Measurements from ENCODE around the gene PHF10.

Gene PHF10

DNA sequence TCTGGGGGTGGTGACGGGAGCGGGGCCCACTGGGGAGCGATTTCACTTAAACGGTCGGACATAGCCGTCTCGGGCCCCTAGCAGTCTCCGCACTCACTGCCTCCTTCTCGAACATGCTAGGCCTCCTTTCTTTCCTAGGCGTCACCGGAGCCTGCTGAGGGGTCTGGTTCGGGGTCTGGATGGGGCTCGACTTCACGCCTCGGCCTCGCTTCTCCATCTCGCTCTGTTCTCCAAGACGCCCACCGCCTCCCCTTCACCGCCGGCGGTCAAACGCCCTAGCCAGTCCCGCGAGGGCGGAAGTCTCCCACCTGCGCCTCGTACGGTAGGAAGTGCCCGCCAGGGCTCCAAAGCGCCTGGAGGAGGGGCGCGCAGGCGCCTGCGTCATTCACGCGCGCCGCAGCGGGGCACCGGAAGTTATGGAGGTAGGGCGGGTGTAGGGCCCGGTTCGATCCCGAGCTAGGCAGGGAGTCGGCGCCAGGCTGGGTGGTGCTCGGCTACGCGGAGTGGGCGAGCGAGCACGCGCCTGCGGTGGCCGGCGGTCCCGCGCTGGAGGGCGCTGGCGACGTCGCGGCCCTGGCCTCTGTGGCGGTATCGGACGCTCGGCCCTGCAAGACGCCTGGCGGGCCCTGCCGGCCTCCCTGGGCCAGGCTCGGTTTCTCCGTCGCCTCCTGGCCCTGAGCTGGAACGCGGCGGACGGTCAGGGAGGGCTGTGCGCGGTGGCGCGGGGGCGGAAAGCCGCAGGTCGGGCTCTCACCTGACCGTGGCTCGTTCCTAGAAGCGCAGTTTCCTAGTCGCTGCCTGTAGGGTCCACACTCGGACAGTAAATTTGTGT is 27.2 kb upstream of the PHF10 start, which contains the start of the genes DYNLT2 and ERMARD (continued):
- TF ChIP-seq, protein P1, sequence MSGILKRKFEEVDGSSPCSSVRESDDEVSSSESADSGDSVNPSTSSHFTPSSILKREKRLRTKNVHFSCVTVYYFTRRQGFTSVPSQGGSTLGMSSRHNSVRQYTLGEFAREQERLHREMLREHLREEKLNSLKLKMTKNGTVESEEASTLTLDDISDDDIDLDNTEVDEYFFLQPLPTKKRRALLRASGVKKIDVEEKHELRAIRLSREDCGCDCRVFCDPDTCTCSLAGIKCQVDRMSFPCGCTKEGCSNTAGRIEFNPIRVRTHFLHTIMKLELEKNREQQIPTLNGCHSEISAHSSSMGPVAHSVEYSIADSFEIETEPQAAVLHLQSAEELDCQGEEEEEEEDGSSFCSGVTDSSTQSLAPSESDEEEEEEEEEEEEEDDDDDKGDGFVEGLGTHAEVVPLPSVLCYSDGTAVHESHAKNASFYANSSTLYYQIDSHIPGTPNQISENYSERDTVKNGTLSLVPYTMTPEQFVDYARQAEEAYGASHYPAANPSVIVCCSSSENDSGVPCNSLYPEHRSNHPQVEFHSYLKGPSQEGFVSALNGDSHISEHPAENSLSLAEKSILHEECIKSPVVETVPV (CRISPR knock-in tag; IDR thresholded peaks at IDR 0.05): no peak
- TF ChIP-seq CSDC2 (CRISPR knock-in tag; IDR thresholded peaks at IDR 0.05): 0 out of 2 replicates have a peak, but pooled peaks have one; percentile 16
- TF ChIP-seq, protein P2, sequence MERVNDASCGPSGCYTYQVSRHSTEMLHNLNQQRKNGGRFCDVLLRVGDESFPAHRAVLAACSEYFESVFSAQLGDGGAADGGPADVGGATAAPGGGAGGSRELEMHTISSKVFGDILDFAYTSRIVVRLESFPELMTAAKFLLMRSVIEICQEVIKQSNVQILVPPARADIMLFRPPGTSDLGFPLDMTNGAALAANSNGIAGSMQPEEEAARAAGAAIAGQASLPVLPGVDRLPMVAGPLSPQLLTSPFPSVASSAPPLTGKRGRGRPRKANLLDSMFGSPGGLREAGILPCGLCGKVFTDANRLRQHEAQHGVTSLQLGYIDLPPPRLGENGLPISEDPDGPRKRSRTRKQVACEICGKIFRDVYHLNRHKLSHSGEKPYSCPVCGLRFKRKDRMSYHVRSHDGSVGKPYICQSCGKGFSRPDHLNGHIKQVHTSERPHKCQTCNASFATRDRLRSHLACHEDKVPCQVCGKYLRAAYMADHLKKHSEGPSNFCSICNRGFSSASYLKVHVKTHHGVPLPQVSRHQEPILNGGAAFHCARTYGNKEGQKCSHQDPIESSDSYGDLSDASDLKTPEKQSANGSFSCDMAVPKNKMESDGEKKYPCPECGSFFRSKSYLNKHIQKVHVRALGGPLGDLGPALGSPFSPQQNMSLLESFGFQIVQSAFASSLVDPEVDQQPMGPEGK (CRISPR knock-in tag; IDR thresholded peaks at IDR 0.05; ENCODE audit: borderline replicate concordance): no peak
- TF ChIP-seq PPARA (CRISPR knock-in tag; IDR thresholded peaks at IDR 0.05; ENCODE audit: borderline replicate concordance): no peak
- TF ChIP-seq GLIS3 (CRISPR knock-in tag; IDR thresholded peaks at IDR 0.05): no peak; the same call in 1 of the 2 replicates

DNA sequence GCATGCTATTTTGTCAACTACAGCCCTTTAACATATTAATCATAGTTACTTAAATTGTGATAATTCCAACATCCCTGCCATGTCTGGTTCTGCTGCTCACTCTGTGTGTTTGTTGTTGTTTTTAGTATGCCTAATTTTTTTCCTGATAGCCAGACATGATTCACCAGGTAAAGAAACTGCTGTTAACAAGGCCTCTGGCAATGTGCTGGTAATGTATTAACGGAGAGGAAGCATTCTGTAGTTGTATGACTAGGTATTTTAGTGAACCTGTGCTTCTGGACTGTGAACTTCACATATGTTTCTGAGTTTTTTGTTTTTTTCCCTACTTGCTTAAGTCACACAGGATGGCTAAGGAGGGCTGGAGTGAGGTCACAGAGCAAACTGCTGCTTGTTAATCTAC is 22.3 kb upstream of the PHF10 start:
- no peak for ATAC-seq
- TF ChIP-seq TSHZ2 (CRISPR knock-in tag; IDR thresholded peaks at IDR 0.05): no peak
- TF ChIP-seq ZNF565 (CRISPR knock-in tag; conservative IDR thresholded peaks at IDR 0.05; ENCODE audit: low read depth): no peak
- TF ChIP-seq PPARA (CRISPR knock-in tag; IDR thresholded peaks at IDR 0.05; ENCODE audit: borderline replicate concordance): no peak
- TF ChIP-seq ARNTL (CRISPR knock-in tag; IDR thresholded peaks at IDR 0.05; ENCODE audit: borderline replicate concordance, low read depth): no peak
- TF ChIP-seq ZNF8 (CRISPR knock-in tag; IDR thresholded peaks at IDR 0.05): no peak
- no peak for TF ChIP-seq TOX (CRISPR knock-in tag; IDR thresholded peaks at IDR 0.05; ENCODE audit: borderline replicate concordance)
- no peak for TF ChIP-seq RARB (CRISPR knock-in tag; IDR thresholded peaks at IDR 0.05)
- TF ChIP-seq, protein P2 (CRISPR knock-in tag; IDR thresholded peaks at IDR 0.05; ENCODE audit: borderline replicate concordance): no peak
- no peak for TF ChIP-seq POU6F1 (CRISPR knock-in tag; IDR thresholded peaks at IDR 0.05; ENCODE audit: borderline replicate concordance, low read depth)
- TF ChIP-seq TCF4 (CRISPR knock-in tag; IDR thresholded peaks at IDR 0.05; ENCODE audit: borderline replicate concordance): no peak
- TF ChIP-seq ZC3H10 (CRISPR knock-in tag; IDR thresholded peaks at IDR 0.05): no peak
- no peak for TF ChIP-seq BACH2 (CRISPR knock-in tag; IDR thresholded peaks at IDR 0.05; ENCODE audit: borderline replicate concordance)
- no peak for TF ChIP-seq ZFP30 (CRISPR knock-in tag; IDR thresholded peaks at IDR 0.05)

- no peak for ATAC-seq
- no peak for TF ChIP-seq ZFP30 (CRISPR knock-in tag; IDR thresholded peaks at IDR 0.05)
- no peak for TF ChIP-seq ZNF70 (CRISPR knock-in tag; IDR thresholded peaks at IDR 0.05)
- TF ChIP-seq SNAI2 (CRISPR knock-in tag; IDR thresholded peaks at IDR 0.05): no peak
- no peak for TF ChIP-seq CSDC2 (CRISPR knock-in tag; IDR thresholded peaks at IDR 0.05)
- TF ChIP-seq ESRRG (CRISPR knock-in tag; IDR thresholded peaks at IDR 0.05): no peak
- TF ChIP-seq ZC3H10 (CRISPR knock-in tag; IDR thresholded peaks at IDR 0.05): no peak
- TF ChIP-seq, protein P1 (CRISPR knock-in tag; IDR thresholded peaks at IDR 0.05): no peak
- TF ChIP-seq CREB5 (CRISPR knock-in tag; IDR thresholded peaks at IDR 0.05; ENCODE audit: low read depth): no peak
- TF ChIP-seq POU6F1 (CRISPR knock-in tag; IDR thresholded peaks at IDR 0.05; ENCODE audit: borderline replicate concordance, low read depth): no peak
- TF ChIP-seq TCF4 (CRISPR knock-in tag; IDR thresholded peaks at IDR 0.05; ENCODE audit: borderline replicate concordance): no peak
Observed at GRCh38 chr6:169745405-169745804, 21.1 kb upstream of the PHF10 start.

All from SK-N-SH treated with all-trans-retinoic acid at 6 μM for 48 hours (cell line).